HG03469 (cell line): Measurements from ENCODE around the gene URAD.

ENCODE experiments used
- ATAC-seq: cut with Tn5 transposase; IDR thresholded peaks from one replicate; pipeline ENCODE4 v1.9.1; 2021; ENCODE audit warnings: mild to moderate bottlenecking, moderate library complexity, moderate number of reproducible peaks; ENCODE audit not compliant: unreplicated experiment

URAD gene

GRCh38 chr13:28001049-28001448 is 12.6 kb upstream of the URAD start:
- no peak for ATAC-seq

GRCh38 chr13:28000567-28000966 is 12.1 kb upstream of the URAD start:
- no peak for ATAC-seq

- no peak for ATAC-seq
Measured at GRCh38 chr13:27997904-27998522, 9.5 kb upstream of the URAD start.

GRCh38 chr13:27991881-27992280 is 3.4 kb upstream of the URAD start:
- no peak for ATAC-seq

- ATAC-seq, result no peak
Measured at GRCh38 chr13:27985600-27985999, 2.9 kb downstream of the URAD start.

GRCh38 chr13:27982361-27982760 is 6.1 kb downstream of the URAD start:
- ATAC-seq, result no peak

- no peak for ATAC-seq
Measured at GRCh38 chr13:27981006-27981708, 7.3 kb downstream of the URAD start.

GRCh38 chr13:27980280-27980998 is 8.1 kb downstream of the URAD start:
- no peak for ATAC-seq

GRCh38 chr13:27979765-27980279 is 8.7 kb downstream of the URAD start:
- no peak for ATAC-seq

- no peak for ATAC-seq
Measured at GRCh38 chr13:27979001-27979643, 9.4 kb downstream of the URAD start.

- ATAC-seq, result no peak
Measured at GRCh38 chr13:27978301-27978968, 10.1 kb downstream of the URAD start.

GRCh38 chr13:27977476-27978300 is 10.8 kb downstream of the URAD start:
- no peak for ATAC-seq

- no peak for ATAC-seq
Measured at GRCh38 chr13:27976362-27977091, 12.0 kb downstream of the URAD start.

- ATAC-seq, result no peak
Measured at GRCh38 chr13:27975564-27976361, 12.7 kb downstream of the URAD start.

- ATAC-seq, result no peak
Measured at GRCh38 chr13:27973961-27974662, 14.4 kb downstream of the URAD start.

GRCh38 chr13:27973291-27973690 is 15.2 kb downstream of the URAD start:
- no peak for ATAC-seq

- ATAC-seq, result no peak
Measured at GRCh38 chr13:27972478-27972820, 16.0 kb downstream of the URAD start.
